Gastroesophageal sphincter (tissue), 4 donors: ENCODE results near the gene FAIM2. TPM values are rescaled to one million over a fixed set of nuclear protein-coding genes. Genes with fewer than 3 reads are reported as not detected.
A peak's percentile ranks its signal among the peaks of the same experiment; 100 is the strongest.

ENCODE experiments used
- ATAC-seq: fragments of 150-250 bp; one replicate; pipeline ENCODE4 v1.9.1; 2016; ENCODE audit warnings: mild to moderate bottlenecking, moderate library complexity
- H3K27ac ChIP-seq, 4 donors: fragments of 200-600 bp; sonication (generic) in 3 of 4; 1 replicate in 3 of 4; 2 replicates in 1 of 4; pipeline ENCODE4 v1.5.1; 2016 to 2019
- H3K27me3 ChIP-seq: fragments of 200-600 bp; sonication (generic); one replicate; pipeline ENCODE4 v1.5.1; 2019
- H3K36me3 ChIP-seq, 2 donors: fragments of 200-600 bp; sonication (generic); one replicate each; pipeline ENCODE4 v1.5.1; 2019; ENCODE audit warnings: control low read depth in 1 of 2
- H3K4me1 ChIP-seq, 3 donors: fragments of 200-600 bp; sonication (generic); 1 replicate in 2 of 3; 2 replicates in 1 of 3; pipeline ENCODE4 v1.5.1; 2016 to 2019; ENCODE audit warnings: control low read depth in 2 of 3
- H3K4me3 ChIP-seq, 2 donors: fragments of 200-600 bp; sonication (generic); one replicate each; pipeline ENCODE4 v1.5.1; 2019; ENCODE audit warnings: mild to moderate bottlenecking in 1 of 2, moderate library complexity in 1 of 2
- H3K9me3 ChIP-seq, 3 donors: fragments of 200-600 bp; sonication (generic); one replicate each; pipeline ENCODE4 v1.5.1; 2017 to 2019; ENCODE audit warnings: control low read depth in 2 of 3
- CTCF ChIP-seq, 4 experiments: fragments of 200-600 bp in 2 of 4; fragments of 450-650 bp in 2 of 4; sonication (generic) in 1 of 4; IDR thresholded peaks; one replicate each; pipeline ENCODE4 v1.5.1; 2017 to 2019; ENCODE audit warnings: antibody characterized with exemption in 4 of 4, mild to moderate bottlenecking in 2 of 4, moderate library complexity in 2 of 4
- EP300 ChIP-seq: sonication (generic); formaldehyde crosslinking; IDR thresholded peaks from one replicate; pipeline ENCODE4 v1.6.1; 2017; ENCODE audit warnings: antibody characterized with exemption, mild to moderate bottlenecking
- POLR2A ChIP-seq, 2 donors: fragments of 450-650 bp; IDR thresholded peaks; one replicate each; pipeline ENCODE4 v1.6.1; 2017; ENCODE audit warnings: antibody characterized with exemption in 2 of 2, mild to moderate bottlenecking in 2 of 2, moderate library complexity in 1 of 2
- POLR2AphosphoS5 ChIP-seq: sonication (generic); formaldehyde crosslinking; IDR thresholded peaks from one replicate; pipeline ENCODE4 v1.6.1; 2017; ENCODE audit warnings: antibody characterized with exemption
- WGBS, 2 donors: methylation state at CpG; one replicate each; pipeline ENCODE4 v1.1.5; 2018; ENCODE audit warnings: low coverage in 1 of 2; 5-methylcytosine and 5-hydroxymethylcytosine counted together
- total RNA-seq, 4 donors: library from RNA; depleted of rRNA; stranded (reverse); fragments of >200 nt; gene quantifications; one replicate each; pipeline ENCODE4 v1.1.0, GENCODE V29; 2016

The FAIM2 gene
- total RNA-seq, 4 donors from 2014 or later = 3.4 to 7.4 (median 5.9) TPM

GRCh38 chr12:49870501-49871262 lies 33.0 kb downstream of the FAIM2 start:
- Histone ChIP-seq H3K4me1 (peaks cover 0 to 34% (median 15%) of the 10 kb centered on the region in 3 donors), H3K4me3 (no peak overlapping the region), H3K27me3 (peaks cover 6% of the 10 kb centered on the region), H3K36me3 (no peaks in the 10 kb centered on the region), H3K27ac (no peak overlapping the region), H3K9me3 (no peaks in the 10 kb centered on the region)
- ATAC-seq = no peak
- TF ChIP-seq CTCF (IDR thresholded peaks at IDR 0.05) = no peak
- TF ChIP-seq EP300 = no peak
- no peak for TF ChIP-seq POLR2A (IDR thresholded peaks at IDR 0.05)
- TF ChIP-seq POLR2AphosphoS5 = no peak
- 91 to 96% methylated on average over 4 to 6 of the region's 11 CpGs for WGBS, 2 donors

- ATAC-seq = no peak
- H3K27me3 ChIP-seq = peaks cover 6% of the 10 kb centered on the region
- 94 to 97% methylated on average over 2 to 6 of the region's 14 CpGs for WGBS, 2 donors
- H3K27ac ChIP-seq = peak overlapping the region in 3 of 4 donors; percentile 57 to 64 (median 58)
- H3K9me3 ChIP-seq = no peaks in the 10 kb centered on the region
- H3K4me3 ChIP-seq = no peak overlapping the region
- TF ChIP-seq CTCF (IDR thresholded peaks at IDR 0.05) = no peak
- no peak for TF ChIP-seq POLR2A (IDR thresholded peaks at IDR 0.05)
- TF ChIP-seq POLR2AphosphoS5 = no peak
- H3K4me1 ChIP-seq = peaks cover 0 to 34% (median 15%) of the 10 kb centered on the region in 3 donors
- no peaks in the 10 kb centered on the region for H3K36me3 ChIP-seq
Measured at GRCh38 chr12:49869816-49870500, 33.7 kb downstream of the FAIM2 start.

- peak overlapping the region in 3 of 4 donors; percentile 58 to 64 (median 62) for H3K27ac ChIP-seq
- TF ChIP-seq POLR2AphosphoS5 (peak; percentile 30), CTCF (IDR thresholded peaks at IDR 0.05) (no peak), EP300 (no peak)
- ATAC-seq = peak; percentile 92
- H3K4me1 ChIP-seq = peaks cover 0 to 34% (median 15%) of the 10 kb centered on the region in 3 donors
- no peaks in the 10 kb centered on the region for H3K27me3 ChIP-seq
- H3K4me3 ChIP-seq = no peak overlapping the region
- H3K36me3 ChIP-seq = no peaks in the 10 kb centered on the region
- WGBS, 2 donors = 23% methylated on average over 7 of the region's 16 CpGs; no CpG with 5 or more reads in 1 of the 2 donors
- no peaks in the 10 kb centered on the region for H3K9me3 ChIP-seq
Measured at GRCh38 chr12:49868952-49869815, 34.5 kb downstream of the FAIM2 start.

GRCh38 chr12:49868449-49868848 lies 35.3 kb downstream of the FAIM2 start:
- 70 to 93% methylated on average over 6 to 10 of the region's 16 CpGs for WGBS, 2 donors
- Histone ChIP-seq H3K4me1 (peaks cover 0 to 34% (median 15%) of the 10 kb centered on the region in 3 donors), H3K4me3 (no peak overlapping the region), H3K27ac (peak overlapping the region in 3 of 4 donors; percentile 58 to 64 (median 62)), H3K9me3 (no peaks in the 10 kb centered on the region), H3K36me3 (no peaks in the 10 kb centered on the region), H3K27me3 (no peaks in the 10 kb centered on the region)
- ATAC-seq = no peak
- no peak for TF ChIP-seq POLR2A (IDR thresholded peaks at IDR 0.05)
- no peak for TF ChIP-seq CTCF (IDR thresholded peaks at IDR 0.05)
- TF ChIP-seq EP300 = no peak
- TF ChIP-seq POLR2AphosphoS5 = no peak
